ENCODE data around the gene FCSK.
"Not testable (repeated sequence)": the region's sequence is repeated elsewhere in the genome, so short reads cannot be mapped to it uniquely, and the experiment has no call there.

- not testable (repeated sequence) for TF ChIP-seq CTCF, POLR2A (IDR thresholded peaks at IDR 0.05)
Observed at GRCh38 chr16:70413572-70413971, 40.8 kb upstream of the FCSK start.
